ENCODE measurements around the gene TBX21.

Gene TBX21

GRCh38 chr17:47742319-47743181, 9.5 kb downstream of the TBX21 start:
- Histone ChIP-seq H3K9ac (ENCODE audit: low read depth, low read length, poor library complexity) (peak overlapping the region; percentile 77), H3K27ac (replicated peaks; ENCODE audit: low read length) (no peak overlapping the region), H2BK5ac (ENCODE audit: low read length) (no peak overlapping the region), H3K4me1 (ENCODE audit: control insufficient read depth in 2 of 2, insufficient read depth in 1 of 2, low read depth in 1 of 2, low read length in 2 of 2) (no peaks in the 10 kb centered on the region), H3K4me2 (ENCODE audit: insufficient read depth, low read length, poor library complexity, severe bottlenecking) (no peak overlapping the region), H2BK120ac (ENCODE audit: low read depth, low read length) (no peak overlapping the region), H3K14ac (ENCODE audit: low read length) (peak overlapping the region; percentile 39), H3K9me3 (replicated peaks in 1 of 2; ENCODE audit: control insufficient read depth in 2 of 2, insufficient read depth in 1 of 2, low read depth in 1 of 2, low read length in 2 of 2) (no peaks in the 10 kb centered on the region), H2AFZ (ENCODE audit: low read length) (peak overlapping the region; percentile 82), H3K4ac (ENCODE audit: low read length) (no peak overlapping the region), H3K79me1 (ENCODE audit: low read depth, low read length) (no peaks in the 10 kb centered on the region), H3K4me3 (ENCODE audit: low read length in 2 of 2) (no peak overlapping the region), H4K91ac (ENCODE audit: low read depth, low read length, poor library complexity) (no peak overlapping the region), H3K36me3 (replicated peaks in 1 of 2; ENCODE audit: control insufficient read depth in 2 of 2, insufficient read depth in 2 of 2, low read length in 2 of 2) (no peaks in the 10 kb centered on the region), H2AK5ac (ENCODE audit: low read depth, low read length) (no peak overlapping the region), H2BK12ac (ENCODE audit: low read length) (no peak overlapping the region), H4K8ac (ENCODE audit: low read depth, low read length) (no peak overlapping the region), H3K18ac (ENCODE audit: low read length) (peak overlapping the region; percentile 80), H3K23ac (ENCODE audit: low read depth, low read length, poor library complexity) (peak overlapping the region; percentile 43), H2BK15ac (ENCODE audit: low read length) (no peak overlapping the region), H3K27me3 (ENCODE audit: control insufficient read depth in 3 of 3, insufficient read depth in 3 of 3, low read depth in 1 of 3, low read length in 3 of 3) (peaks cover 0 to 41% (median 0%) of the 10 kb centered on the region in 3 experiments)
- WGBS, 2 donors (ENCODE audit: extremely low coverage in 2 of 2, insufficient read length in 2 of 2, insufficient replicate concordance in 1 of 2) = no CpG with 5 or more reads among the region's 26 CpGs
- peak; percentile 61 for DNase-seq (ENCODE audit: low spot score)

- H2AFZ ChIP-seq (ENCODE audit: low read length) = no peak overlapping the region
- no peak overlapping the region for H2BK5ac ChIP-seq (ENCODE audit: low read length)
- no peaks in the 10 kb centered on the region for H3K36me3 ChIP-seq (replicated peaks in 1 of 2; ENCODE audit: control insufficient read depth in 2 of 2, insufficient read depth in 2 of 2, low read length in 2 of 2)
- H2BK120ac ChIP-seq (ENCODE audit: low read depth, low read length) = no peak overlapping the region
- H3K4me2 ChIP-seq (ENCODE audit: insufficient read depth, low read length, poor library complexity, severe bottlenecking) = no peak overlapping the region
- no CpG with 5 or more reads among the region's 22 CpGs for WGBS, 2 donors (ENCODE audit: extremely low coverage in 2 of 2, insufficient read length in 2 of 2, insufficient replicate concordance in 1 of 2)
- no peak for DNase-seq (ENCODE audit: low spot score)
- no peak overlapping the region for H3K9ac ChIP-seq (ENCODE audit: low read depth, low read length, poor library complexity)
- H3K4me3 ChIP-seq (ENCODE audit: low read length in 2 of 2) = no peak overlapping the region
- H3K23ac ChIP-seq (ENCODE audit: low read depth, low read length, poor library complexity) = peak overlapping the region; percentile 43
- no peak overlapping the region for H4K8ac ChIP-seq (ENCODE audit: low read depth, low read length)
- no peaks in the 10 kb centered on the region for H3K79me1 ChIP-seq (ENCODE audit: low read depth, low read length)
- H3K9me3 ChIP-seq (replicated peaks in 1 of 2; ENCODE audit: control insufficient read depth in 2 of 2, insufficient read depth in 1 of 2, low read depth in 1 of 2, low read length in 2 of 2) = no peaks in the 10 kb centered on the region
- no peak overlapping the region for H2AK5ac ChIP-seq (ENCODE audit: low read depth, low read length)
- no peak overlapping the region for H4K91ac ChIP-seq (ENCODE audit: low read depth, low read length, poor library complexity)
- H2BK15ac ChIP-seq (ENCODE audit: low read length) = peak overlapping the region; percentile 58
- peak overlapping the region; percentile 28 for H3K18ac ChIP-seq (ENCODE audit: low read length)
- no peak overlapping the region for H2BK12ac ChIP-seq (ENCODE audit: low read length)
- H3K14ac ChIP-seq (ENCODE audit: low read length) = peak overlapping the region; percentile 31
- no peak overlapping the region for H3K4ac ChIP-seq (ENCODE audit: low read length)
- H3K4me1 ChIP-seq (ENCODE audit: control insufficient read depth in 2 of 2, insufficient read depth in 1 of 2, low read depth in 1 of 2, low read length in 2 of 2) = no peaks in the 10 kb centered on the region
- no peak overlapping the region for H3K27ac ChIP-seq (replicated peaks; ENCODE audit: low read length)
- H3K27me3 ChIP-seq (ENCODE audit: control insufficient read depth in 3 of 3, insufficient read depth in 3 of 3, low read depth in 1 of 3, low read length in 3 of 3) = peaks cover 0 to 47% (median 0%) of the 10 kb centered on the region in 3 experiments
Observed at GRCh38 chr17:47744168-47745036, 11.4 kb downstream of the TBX21 start.

- no peak overlapping the region for H3K4me3 ChIP-seq (ENCODE audit: low read length in 2 of 2)
- peak overlapping the region; percentile 4 for H3K9ac ChIP-seq (ENCODE audit: low read depth, low read length, poor library complexity)
- H3K4me1 ChIP-seq (ENCODE audit: control insufficient read depth in 2 of 2, insufficient read depth in 1 of 2, low read depth in 1 of 2, low read length in 2 of 2) = no peaks in the 10 kb centered on the region
- H2AFZ ChIP-seq (ENCODE audit: low read length) = no peak overlapping the region
- H3K27me3 ChIP-seq (ENCODE audit: control insufficient read depth in 3 of 3, insufficient read depth in 3 of 3, low read depth in 1 of 3, low read length in 3 of 3) = peaks cover 0 to 47% (median 0%) of the 10 kb centered on the region in 3 experiments
- no peak overlapping the region for H2BK5ac ChIP-seq (ENCODE audit: low read length)
- H4K91ac ChIP-seq (ENCODE audit: low read depth, low read length, poor library complexity) = no peak overlapping the region
- H2BK120ac ChIP-seq (ENCODE audit: low read depth, low read length) = no peak overlapping the region
- no peak for DNase-seq (ENCODE audit: low spot score)
- no peaks in the 10 kb centered on the region for H3K36me3 ChIP-seq (replicated peaks in 1 of 2; ENCODE audit: control insufficient read depth in 2 of 2, insufficient read depth in 2 of 2, low read length in 2 of 2)
- H3K27ac ChIP-seq (replicated peaks; ENCODE audit: low read length) = no peak overlapping the region
- H3K18ac ChIP-seq (ENCODE audit: low read length) = peak overlapping the region; percentile 28
- H3K79me1 ChIP-seq (ENCODE audit: low read depth, low read length) = no peaks in the 10 kb centered on the region
- H3K14ac ChIP-seq (ENCODE audit: low read length) = peak overlapping the region; percentile 31
- no peak overlapping the region for H2AK5ac ChIP-seq (ENCODE audit: low read depth, low read length)
- no peak overlapping the region for H4K8ac ChIP-seq (ENCODE audit: low read depth, low read length)
- no peak overlapping the region for H3K4me2 ChIP-seq (ENCODE audit: insufficient read depth, low read length, poor library complexity, severe bottlenecking)
- no peak overlapping the region for H3K4ac ChIP-seq (ENCODE audit: low read length)
- peak overlapping the region; percentile 43 for H3K23ac ChIP-seq (ENCODE audit: low read depth, low read length, poor library complexity)
- H3K9me3 ChIP-seq (replicated peaks in 1 of 2; ENCODE audit: control insufficient read depth in 2 of 2, insufficient read depth in 1 of 2, low read depth in 1 of 2, low read length in 2 of 2) = no peaks in the 10 kb centered on the region
- WGBS, 2 donors (ENCODE audit: extremely low coverage in 2 of 2, insufficient read length in 2 of 2, insufficient replicate concordance in 1 of 2) = no CpG with 5 or more reads among the region's 10 CpGs
- peak overlapping the region; percentile 58 for H2BK15ac ChIP-seq (ENCODE audit: low read length)
- no peak overlapping the region for H2BK12ac ChIP-seq (ENCODE audit: low read length)
Observed at GRCh38 chr17:47745037-47745380, 12.0 kb downstream of the TBX21 start.

- Histone ChIP-seq H3K27ac (replicated peaks; ENCODE audit: low read length) (no peak overlapping the region), H3K18ac (ENCODE audit: low read length) (no peak overlapping the region), H2BK12ac (ENCODE audit: low read length) (no peak overlapping the region), H2BK5ac (ENCODE audit: low read length) (no peak overlapping the region), H2BK120ac (ENCODE audit: low read depth, low read length) (no peak overlapping the region), H4K91ac (ENCODE audit: low read depth, low read length, poor library complexity) (no peak overlapping the region), H3K27me3 (ENCODE audit: control insufficient read depth in 3 of 3, insufficient read depth in 3 of 3, low read depth in 1 of 3, low read length in 3 of 3) (peaks cover 0 to 17% (median 0%) of the 10 kb centered on the region in 3 experiments), H3K4me2 (ENCODE audit: insufficient read depth, low read length, poor library complexity, severe bottlenecking) (no peak overlapping the region), H4K8ac (ENCODE audit: low read depth, low read length) (no peak overlapping the region), H3K9me3 (replicated peaks in 1 of 2; ENCODE audit: control insufficient read depth in 2 of 2, insufficient read depth in 1 of 2, low read depth in 1 of 2, low read length in 2 of 2) (peaks cover 0 to 3% of the 10 kb centered on the region in 2 donors), H2BK15ac (ENCODE audit: low read length) (no peak overlapping the region), H3K4me3 (ENCODE audit: low read length in 2 of 2) (no peak overlapping the region), H3K9ac (ENCODE audit: low read depth, low read length, poor library complexity) (no peak overlapping the region), H3K4me1 (ENCODE audit: control insufficient read depth in 2 of 2, insufficient read depth in 1 of 2, low read depth in 1 of 2, low read length in 2 of 2) (no peaks in the 10 kb centered on the region), H3K23ac (ENCODE audit: low read depth, low read length, poor library complexity) (no peak overlapping the region), H3K36me3 (replicated peaks in 1 of 2; ENCODE audit: control insufficient read depth in 2 of 2, insufficient read depth in 2 of 2, low read length in 2 of 2) (no peaks in the 10 kb centered on the region), H2AK5ac (ENCODE audit: low read depth, low read length) (no peak overlapping the region), H3K79me1 (ENCODE audit: low read depth, low read length) (no peaks in the 10 kb centered on the region), H3K4ac (ENCODE audit: low read length) (no peak overlapping the region), H2AFZ (ENCODE audit: low read length) (no peak overlapping the region), H3K14ac (ENCODE audit: low read length) (no peak overlapping the region)
- no CpG with 5 or more reads among the region's 3 CpGs for WGBS, 2 donors (ENCODE audit: extremely low coverage in 2 of 2, insufficient read length in 2 of 2, insufficient replicate concordance in 1 of 2)
- DNase-seq (ENCODE audit: low spot score) = no peak
Observed at GRCh38 chr17:47751471-47751870, 18.4 kb downstream of the TBX21 start.

All from neuronal stem cell (in vitro differentiated cells).